ENCODE data around the gene KCTD1. TPM values are rescaled to one million over a fixed set of nuclear protein-coding genes. Genes with fewer than 3 reads are reported as not detected.

Gene KCTD1
- 1 to 10 TPM; 4.7 to 6.0 (median 5.2) TPM for total RNA-seq

GRCh38 chr18:26548415-26549262 lies at the start of gene KCTD1:
TSS of gene KCTD1 (minus strand) at chr18:26548553. CDS start at chr18:26548536, 17 bp downstream.
- H3K27ac ChIP-seq: peak within 1 kb of the TSS; percentile 75 to 85 (median 82)
- DNase-seq: peak; percentile 73 to 83
- H3K27me3 ChIP-seq: peaks cover 6 to 28% (median 19%) of the 10 kb centered on the region in 3 donors
- intact Hi-C loops (cut with DNase I; ENCODE audit: low total_unique reads) (loop anchor here (2.0 to 5.0 kb wide), 3 partner anchors 50 to 314 kb away; no protein-coding TSS in a partner anchor), in situ Hi-C loops (cut with MboI; ENCODE audit: low sequenced_read_pairs in 4 of 4) (no loop called here)
- ATAC-seq: peak; percentile 86 to 87
- H3K36me3 ChIP-seq: no peaks in the 10 kb centered on the region
- no peaks in the 10 kb centered on the region for H3K9me3 ChIP-seq
- peak within 1 kb of the TSS; percentile 69 to 83 (median 78) for H3K4me3 ChIP-seq
- H3K4me1 ChIP-seq: peaks cover 36 to 50% of the 10 kb centered on the region in 2 donors
- TF ChIP-seq CTCF (IDR thresholded peaks at IDR 0.05 in 4 of 5, conservative IDR thresholded peaks at IDR 0.05 in 1 of 5) (no peak), POLR2A (IDR thresholded peaks at IDR 0.05) (peak in 1 of 2 donors; percentile 11)

- ATAC-seq (no peak), DNase-seq (no peak)
- H3K4me1 ChIP-seq: no peaks in the 10 kb centered on the region
- H3K27ac ChIP-seq: no peak overlapping the region
- H3K36me3 ChIP-seq: no peaks in the 10 kb centered on the region
- H3K9me3 ChIP-seq: no peaks in the 10 kb centered on the region
- TF ChIP-seq POLR2A (IDR thresholded peaks at IDR 0.05) (no peak), CTCF (IDR thresholded peaks at IDR 0.05 in 4 of 5, conservative IDR thresholded peaks at IDR 0.05 in 1 of 5) (no peak)
- intact Hi-C loops (cut with DNase I; ENCODE audit: low total_unique reads): no loop called here
- no peak overlapping the region for H3K4me3 ChIP-seq
- no peaks in the 10 kb centered on the region for H3K27me3 ChIP-seq
- in situ Hi-C loops (cut with MboI; ENCODE audit: low sequenced_read_pairs in 4 of 4): no loop called here
These were observed 45.3 kb upstream of the KCTD1 start for GRCh38 chr18:26593365-26594320.

GRCh38 chr18:26584745-26585144 lies 36.4 kb upstream of the KCTD1 start:
- DNase-seq: no peak
- no peaks in the 10 kb centered on the region for H3K36me3 ChIP-seq
- TF ChIP-seq CTCF (IDR thresholded peaks at IDR 0.05 in 4 of 5, conservative IDR thresholded peaks at IDR 0.05 in 1 of 5): no peak
- TF ChIP-seq POLR2A (IDR thresholded peaks at IDR 0.05): no peak

GRCh38 chr18:26579941-26580618 lies 31.7 kb upstream of the KCTD1 start:
- DNase-seq (no peak), ATAC-seq (no peak)
- TF ChIP-seq POLR2A (IDR thresholded peaks at IDR 0.05): no peak
- TF ChIP-seq CTCF (IDR thresholded peaks at IDR 0.05 in 4 of 5, conservative IDR thresholded peaks at IDR 0.05 in 1 of 5): no peak
- H3K9me3 ChIP-seq: no peaks in the 10 kb centered on the region
- no peak overlapping the region for H3K4me3 ChIP-seq
- H3K36me3 ChIP-seq: no peaks in the 10 kb centered on the region
- H3K27me3 ChIP-seq: peaks cover 0 to 12% (median 0%) of the 10 kb centered on the region in 3 donors
- no peaks in the 10 kb centered on the region for H3K4me1 ChIP-seq
- in situ Hi-C loops (cut with MboI; ENCODE audit: low sequenced_read_pairs in 4 of 4) (no loop called here), intact Hi-C loops (cut with DNase I; ENCODE audit: low total_unique reads) (loop anchor here (10.0 kb wide), 1 partner anchor 55 kb away; no protein-coding TSS in a partner anchor)
- no peak overlapping the region for H3K27ac ChIP-seq

More at GRCh38 chr18:26584745-26585144, 36.4 kb upstream of the KCTD1 start:
- no peaks in the 10 kb centered on the region for H3K9me3 ChIP-seq
- ATAC-seq: no peak
- peaks cover 0 to 2% (median 0%) of the 10 kb centered on the region in 3 donors for H3K27me3 ChIP-seq
- H3K4me3 ChIP-seq: no peak overlapping the region
- in situ Hi-C loops (cut with MboI; ENCODE audit: low sequenced_read_pairs in 4 of 4): no loop called here
- H3K4me1 ChIP-seq: no peaks in the 10 kb centered on the region
- H3K27ac ChIP-seq: no peak overlapping the region
- intact Hi-C loops (cut with DNase I; ENCODE audit: low total_unique reads): loop anchor here (10.0 kb wide), 1 partner anchor 60 kb away; no protein-coding TSS in a partner anchor
